ENCODE measurements around the gene MMP20.

MMP20 gene

GRCh38 chr11:102617466-102618008 is 7.6 kb downstream of the MMP20 start:
- no peak overlapping the region for H2AFZ ChIP-seq (ENCODE audit: low read length)
- TF ChIP-seq CTCF (IDR thresholded peaks at IDR 0.05; ENCODE audit: low read length) (no peak), EZH2 (IDR thresholded peaks at IDR 0.05; ENCODE audit: borderline replicate concordance, low read length) (no peak)
- no peaks in the 10 kb centered on the region for H3F3A ChIP-seq (ENCODE audit: insufficient read depth, low read length)
- no peak overlapping the region for H3K27ac ChIP-seq (ENCODE audit: low read depth, low read length, poor library complexity, severe bottlenecking)
- H3K4me3 ChIP-seq (ENCODE audit: low read depth, low read length, poor library complexity, severe bottlenecking): no peak overlapping the region
- no peaks in the 10 kb centered on the region for H4K20me1 ChIP-seq (ENCODE audit: insufficient read depth, low read length)
- H3K36me3 ChIP-seq (ENCODE audit: insufficient read depth, low read length): no peaks in the 10 kb centered on the region
- no peaks in the 10 kb centered on the region for H3K9me3 ChIP-seq (ENCODE audit: low read length)
- peaks cover 9% of the 10 kb centered on the region for H3K4me1 ChIP-seq (ENCODE audit: insufficient read depth, low read length, severe bottlenecking)
- H3K27me3 ChIP-seq (ENCODE audit: insufficient read depth, low read length): no peaks in the 10 kb centered on the region
- H3K79me2 ChIP-seq (ENCODE audit: insufficient read depth, low read length): no peaks in the 10 kb centered on the region
- H3K9me2 ChIP-seq (ENCODE audit: low read depth, low read length): no peaks in the 10 kb centered on the region
- H3K4me2 ChIP-seq (ENCODE audit: low read length): no peak overlapping the region
- H3K9ac ChIP-seq (ENCODE audit: low read length): no peak overlapping the region

- no peaks in the 10 kb centered on the region for H3K79me2 ChIP-seq (ENCODE audit: insufficient read depth, low read length)
These were observed 9.2 kb downstream of the MMP20 start for GRCh38 chr11:102615894-102616432.

GRCh38 chr11:102615077-102615893 is 9.8 kb downstream of the MMP20 start:
- peaks cover 28% of the 10 kb centered on the region for H3K4me1 ChIP-seq (ENCODE audit: insufficient read depth, low read length, severe bottlenecking)
- no peak overlapping the region for H3K4me3 ChIP-seq (ENCODE audit: low read depth, low read length, poor library complexity, severe bottlenecking)
- H3K4me2 ChIP-seq (ENCODE audit: low read length): no peak overlapping the region
- TF ChIP-seq CTCF (IDR thresholded peaks at IDR 0.05; ENCODE audit: low read length) (no peak), EZH2 (IDR thresholded peaks at IDR 0.05; ENCODE audit: borderline replicate concordance, low read length) (no peak)
- H3K36me3 ChIP-seq (ENCODE audit: insufficient read depth, low read length): no peaks in the 10 kb centered on the region
- H2AFZ ChIP-seq (ENCODE audit: low read length): no peak overlapping the region
- H3K27ac ChIP-seq (ENCODE audit: low read depth, low read length, poor library complexity, severe bottlenecking): no peak overlapping the region
- H3K9me2 ChIP-seq (ENCODE audit: low read depth, low read length): no peaks in the 10 kb centered on the region
- no peaks in the 10 kb centered on the region for H3K79me2 ChIP-seq (ENCODE audit: insufficient read depth, low read length)
- H3K9me3 ChIP-seq (ENCODE audit: low read length): no peaks in the 10 kb centered on the region
- H3K27me3 ChIP-seq (ENCODE audit: insufficient read depth, low read length): no peaks in the 10 kb centered on the region
- H3F3A ChIP-seq (ENCODE audit: insufficient read depth, low read length): no peaks in the 10 kb centered on the region
- H3K9ac ChIP-seq (ENCODE audit: low read length): no peak overlapping the region
- H4K20me1 ChIP-seq (ENCODE audit: insufficient read depth, low read length): no peaks in the 10 kb centered on the region

More at GRCh38 chr11:102615894-102616432, 9.2 kb downstream of the MMP20 start:
- Histone ChIP-seq H3K27ac (ENCODE audit: low read depth, low read length, poor library complexity, severe bottlenecking) (no peak overlapping the region), H3K36me3 (ENCODE audit: insufficient read depth, low read length) (no peaks in the 10 kb centered on the region), H3K27me3 (ENCODE audit: insufficient read depth, low read length) (no peaks in the 10 kb centered on the region), H3K4me1 (ENCODE audit: insufficient read depth, low read length, severe bottlenecking) (peaks cover 21% of the 10 kb centered on the region), H3K9me3 (ENCODE audit: low read length) (no peaks in the 10 kb centered on the region), H4K20me1 (ENCODE audit: insufficient read depth, low read length) (no peaks in the 10 kb centered on the region), H3F3A (ENCODE audit: insufficient read depth, low read length) (no peaks in the 10 kb centered on the region), H3K9me2 (ENCODE audit: low read depth, low read length) (no peaks in the 10 kb centered on the region), H3K4me2 (ENCODE audit: low read length) (no peak overlapping the region), H3K9ac (ENCODE audit: low read length) (no peak overlapping the region), H2AFZ (ENCODE audit: low read length) (no peak overlapping the region), H3K4me3 (ENCODE audit: low read depth, low read length, poor library complexity, severe bottlenecking) (no peak overlapping the region)
- TF ChIP-seq EZH2 (IDR thresholded peaks at IDR 0.05; ENCODE audit: borderline replicate concordance, low read length): no peak
- no peak for TF ChIP-seq CTCF (IDR thresholded peaks at IDR 0.05; ENCODE audit: low read length)
